PFSK-1 (cell line): ENCODE data around the gene EAF2.

Experiments used
- POLR2AphosphoS5 ChIP-seq: IDR thresholded peaks from 2 replicates; pipeline ENCODE4 v1.6.1; 2012; ENCODE audit warnings: low read depth, mild to moderate bottlenecking, control low read depth, low read length, moderate library complexity
- SIN3A ChIP-seq: IDR thresholded peaks from 2 replicates; pipeline ENCODE4 v1.6.1; 2012; ENCODE audit warnings: mild to moderate bottlenecking, low read length, moderate library complexity, borderline replicate concordance; ENCODE audit not compliant: insufficient read depth
- TAF1 ChIP-seq: IDR thresholded peaks from 2 replicates; pipeline ENCODE4 v1.6.1; 2012; ENCODE audit warnings: low read length, control low read depth, borderline replicate concordance; ENCODE audit not compliant: insufficient read depth

- no peak for TF ChIP-seq POLR2AphosphoS5
- no peak for TF ChIP-seq TAF1
- TF ChIP-seq SIN3A = no peak
These were observed 62.3 kb downstream of the EAF2 start for GRCh38 chr3:121897296-121897695.
